Parathyroid adenoma (tissue), 2 donors: ENCODE data around the gene OSBPL2.

Source experiments
- H2AFZ ChIP-seq: fragments of 300-600 bp; sonication (generic); one replicate; pipeline ENCODE4 v1.7.0; 2017; ENCODE audit warnings: antibody characterized with exemption, mild to moderate bottlenecking
- H3K27ac ChIP-seq: fragments of 300-600 bp; sonication (generic); one replicate; pipeline ENCODE4 v1.7.0; 2017
- H3K27me3 ChIP-seq: fragments of 300-600 bp; sonication (generic); one replicate; pipeline ENCODE4 v1.7.0; 2017; ENCODE audit warnings: low read length; ENCODE audit not compliant: control insufficient read depth, insufficient read depth
- H3K36me3 ChIP-seq: fragments of 300-600 bp; sonication (generic); one replicate; pipeline ENCODE4 v1.7.0; 2017; ENCODE audit warnings: low read length; ENCODE audit not compliant: control insufficient read depth, insufficient read depth
- H3K4me1 ChIP-seq: fragments of 300-600 bp; sonication (generic); one replicate; pipeline ENCODE4 v1.7.0; 2017; ENCODE audit warnings: control low read depth
- H3K4me2 ChIP-seq: fragments of 300-600 bp; sonication (generic); one replicate; pipeline ENCODE4 v1.7.0; 2017; ENCODE audit warnings: low read length
- H3K4me3 ChIP-seq: fragments of 300-600 bp; sonication (generic); one replicate; pipeline ENCODE4 v1.7.0; 2017; ENCODE audit warnings: low read depth, low read length
- H3K79me2 ChIP-seq: fragments of 300-600 bp; sonication (generic); one replicate; pipeline ENCODE4 v1.7.0; 2017; ENCODE audit warnings: control low read depth
- H3K9ac ChIP-seq: fragments of 300-600 bp; sonication (generic); one replicate; pipeline ENCODE4 v1.7.0; 2017; ENCODE audit warnings: mild to moderate bottlenecking
- H3K9me3 ChIP-seq: fragments of 300-600 bp; sonication (generic); one replicate; pipeline ENCODE4 v1.7.0; 2017; ENCODE audit warnings: low read length; ENCODE audit not compliant: control insufficient read depth
- CTCF ChIP-seq: fragments of 300-600 bp; sonication (generic); IDR thresholded peaks from one replicate; pipeline ENCODE4 v1.7.0; 2017; ENCODE audit warnings: antibody characterized with exemption, mild to moderate bottlenecking
- donor health status: primary hyperparathyroidism.

Gene OSBPL2

GRCh38 chr20:62299666-62300236 is 61.4 kb downstream of the OSBPL2 start:
- Histone ChIP-seq H3K4me3 (no peak overlapping the region), H3K27me3 (no peaks in the 10 kb centered on the region), H2AFZ (no peak overlapping the region), H3K4me2 (no peak overlapping the region), H3K9me3 (no peaks in the 10 kb centered on the region), H3K4me1 (peaks cover 11% of the 10 kb centered on the region), H3K9ac (no peak overlapping the region), H3K79me2 (peaks cover 10% of the 10 kb centered on the region), H3K27ac (no peak overlapping the region), H3K36me3 (no peaks in the 10 kb centered on the region)
- TF ChIP-seq CTCF = no peak

- Histone ChIP-seq H3K27ac (no peak overlapping the region), H3K79me2 (peaks cover 15% of the 10 kb centered on the region), H3K4me2 (no peak overlapping the region), H3K9me3 (no peaks in the 10 kb centered on the region), H3K36me3 (no peaks in the 10 kb centered on the region), H3K4me1 (peaks cover 11% of the 10 kb centered on the region), H2AFZ (no peak overlapping the region), H3K4me3 (no peak overlapping the region), H3K27me3 (no peaks in the 10 kb centered on the region), H3K9ac (no peak overlapping the region)
- no peak for TF ChIP-seq CTCF
Observed at GRCh38 chr20:62300319-62300718, 62.0 kb downstream of the OSBPL2 start.

GRCh38 chr20:62301111-62301668 is 62.9 kb downstream of the OSBPL2 start:
- Histone ChIP-seq H3K9ac (no peak overlapping the region), H3K27ac (no peak overlapping the region), H3K4me2 (no peak overlapping the region), H3K4me3 (no peak overlapping the region), H3K27me3 (no peaks in the 10 kb centered on the region), H3K4me1 (peaks cover 11% of the 10 kb centered on the region), H3K36me3 (no peaks in the 10 kb centered on the region), H2AFZ (no peak overlapping the region), H3K9me3 (no peaks in the 10 kb centered on the region), H3K79me2 (peaks cover 19% of the 10 kb centered on the region)
- TF ChIP-seq CTCF = no peak

- no peak overlapping the region for H3K9ac ChIP-seq
Observed at GRCh38 chr20:62301773-62302340, 63.5 kb downstream of the OSBPL2 start.

More at GRCh38 chr20:62301773-62302340, 63.5 kb downstream of the OSBPL2 start:
- H3K4me2 ChIP-seq = peak overlapping the region; percentile 98
- peaks cover 11% of the 10 kb centered on the region for H3K4me1 ChIP-seq
- H3K79me2 ChIP-seq = peaks cover 19% of the 10 kb centered on the region
- peak overlapping the region; percentile 75 for H3K4me3 ChIP-seq
- peak; percentile 84 for TF ChIP-seq CTCF
- peak overlapping the region; percentile 99 for H2AFZ ChIP-seq
- no peaks in the 10 kb centered on the region for H3K9me3 ChIP-seq
- peak overlapping the region; percentile 92 for H3K27ac ChIP-seq
- no peaks in the 10 kb centered on the region for H3K27me3 ChIP-seq
- no peaks in the 10 kb centered on the region for H3K36me3 ChIP-seq
